Stimulated activated naive CD8-positive, alpha-beta T cell treated with anti-CD3 and anti-CD28 coated beads, Interleukin-15, Interleukin-2, amounts not matched to agents 100 ng/mL and 50 ng/mL, for 24 hours (primary cell): ENCODE data around the gene PRDM16.

ENCODE experiments used
- H3K27ac Mint-ChIP-seq: one replicate; pipeline ENCODE4 v1.8.0; 2021; ENCODE audit warnings: mild to moderate bottlenecking, mixed read lengths
- H3K27me3 Mint-ChIP-seq: one replicate; pipeline ENCODE4 v1.8.0; 2021; ENCODE audit warnings: mixed read lengths
- H3K36me3 Mint-ChIP-seq: one replicate; pipeline ENCODE4 v1.8.0; 2021; ENCODE audit warnings: low read depth, mixed read lengths
- H3K4me1 Mint-ChIP-seq: one replicate; pipeline ENCODE4 v1.8.0; 2021; ENCODE audit warnings: low read depth, mixed read lengths
- H3K4me3 Mint-ChIP-seq: one replicate; pipeline ENCODE4 v1.8.0; 2021; ENCODE audit warnings: mild to moderate bottlenecking, mixed read lengths
- H3K9me3 Mint-ChIP-seq: one replicate; pipeline ENCODE4 v1.8.0; 2021; ENCODE audit warnings: mixed read lengths

The PRDM16 gene

DNA sequence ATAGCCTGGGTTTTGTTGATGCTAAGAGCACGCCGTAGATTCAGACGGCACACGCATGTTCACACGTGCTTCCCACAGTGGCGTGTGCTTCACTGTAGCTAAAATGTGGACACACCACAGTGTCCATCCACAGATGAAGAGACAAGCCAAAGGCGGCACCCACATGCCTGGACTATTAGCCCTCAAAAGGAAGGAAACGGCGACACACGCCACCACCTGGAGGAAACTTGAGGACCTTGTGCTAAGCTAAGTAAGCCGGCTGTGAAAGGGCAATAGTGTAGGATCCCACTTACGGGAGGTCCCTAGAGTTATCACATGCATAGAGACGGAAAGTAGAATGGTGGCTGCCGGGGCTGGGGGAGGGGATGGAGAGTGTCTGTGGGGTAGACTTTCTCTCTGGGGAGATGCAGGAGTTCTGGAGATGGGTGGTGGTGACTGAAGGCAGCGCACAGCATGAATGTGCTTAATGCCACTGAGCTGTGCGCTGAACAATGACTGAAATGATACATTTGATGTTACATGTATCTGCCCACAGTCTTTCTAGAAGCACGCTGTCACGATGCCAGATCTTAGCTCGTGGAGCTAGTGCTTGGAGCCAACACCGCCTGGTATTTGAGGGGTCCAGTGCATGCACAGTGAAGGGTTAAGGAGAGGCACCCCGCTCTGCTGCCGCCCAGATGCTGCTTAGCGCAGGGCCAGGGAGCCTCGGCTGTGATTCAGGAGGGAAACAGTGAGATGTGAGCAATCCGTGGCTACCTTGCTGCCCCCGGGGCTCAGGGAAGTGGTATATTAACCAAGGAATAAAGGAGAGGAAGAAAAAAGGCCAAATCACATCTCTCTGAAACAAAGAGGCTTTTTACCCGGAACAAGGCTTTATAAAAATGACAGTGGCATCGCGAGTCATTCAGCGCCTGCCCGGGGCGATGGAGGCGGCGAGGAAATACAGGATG lies 103.7 kb downstream of the PRDM16 start:
- H3K27ac Mint-ChIP-seq: no peak overlapping the region

DNA sequence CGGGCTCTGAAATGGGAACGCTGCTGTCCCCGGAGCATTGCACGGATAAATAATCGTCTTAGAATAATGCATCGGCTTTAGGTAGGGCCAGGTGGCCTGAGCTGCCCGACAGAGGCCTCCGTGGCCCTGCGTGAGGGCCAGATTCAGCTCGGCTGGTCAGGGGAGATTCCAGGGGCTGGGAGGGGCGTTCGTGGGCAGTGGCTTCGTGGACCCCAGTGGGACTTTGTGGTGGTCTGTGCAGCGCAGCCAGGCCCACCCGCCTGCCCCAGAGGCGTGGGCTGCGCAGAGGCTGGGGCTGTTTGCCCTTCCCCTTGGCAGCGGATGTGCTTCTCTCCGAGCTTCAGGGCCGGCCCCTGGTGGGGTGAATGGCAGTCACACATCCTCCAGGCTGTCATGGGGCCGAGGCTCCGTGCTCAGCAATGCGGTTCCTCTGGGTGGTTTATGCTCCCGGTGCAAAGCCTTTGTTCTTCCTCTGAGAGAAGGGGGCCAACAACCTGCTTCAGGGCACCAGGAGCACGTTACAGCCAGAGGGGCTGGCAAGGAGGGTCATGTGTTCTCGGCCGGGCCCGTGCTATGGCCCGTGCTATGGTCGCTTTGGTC lies 104.5 kb downstream of the PRDM16 start:
- peaks cover 4% of the 10 kb centered on the region for H3K4me1 Mint-ChIP-seq
- H3K36me3 Mint-ChIP-seq: no peaks in the 10 kb centered on the region
- peaks cover 31% of the 10 kb centered on the region for H3K27me3 Mint-ChIP-seq
- no peak overlapping the region for H3K4me3 Mint-ChIP-seq
- H3K27ac Mint-ChIP-seq: no peak overlapping the region
- no peaks in the 10 kb centered on the region for H3K9me3 Mint-ChIP-seq

More for the DNA sequence above, 103.7 kb downstream of the PRDM16 start:
- no peaks in the 10 kb centered on the region for H3K36me3 Mint-ChIP-seq
- H3K9me3 Mint-ChIP-seq: no peaks in the 10 kb centered on the region
- no peak overlapping the region for H3K4me3 Mint-ChIP-seq
- H3K27me3 Mint-ChIP-seq: peaks cover 31% of the 10 kb centered on the region
- peaks cover 4% of the 10 kb centered on the region for H3K4me1 Mint-ChIP-seq

DNA sequence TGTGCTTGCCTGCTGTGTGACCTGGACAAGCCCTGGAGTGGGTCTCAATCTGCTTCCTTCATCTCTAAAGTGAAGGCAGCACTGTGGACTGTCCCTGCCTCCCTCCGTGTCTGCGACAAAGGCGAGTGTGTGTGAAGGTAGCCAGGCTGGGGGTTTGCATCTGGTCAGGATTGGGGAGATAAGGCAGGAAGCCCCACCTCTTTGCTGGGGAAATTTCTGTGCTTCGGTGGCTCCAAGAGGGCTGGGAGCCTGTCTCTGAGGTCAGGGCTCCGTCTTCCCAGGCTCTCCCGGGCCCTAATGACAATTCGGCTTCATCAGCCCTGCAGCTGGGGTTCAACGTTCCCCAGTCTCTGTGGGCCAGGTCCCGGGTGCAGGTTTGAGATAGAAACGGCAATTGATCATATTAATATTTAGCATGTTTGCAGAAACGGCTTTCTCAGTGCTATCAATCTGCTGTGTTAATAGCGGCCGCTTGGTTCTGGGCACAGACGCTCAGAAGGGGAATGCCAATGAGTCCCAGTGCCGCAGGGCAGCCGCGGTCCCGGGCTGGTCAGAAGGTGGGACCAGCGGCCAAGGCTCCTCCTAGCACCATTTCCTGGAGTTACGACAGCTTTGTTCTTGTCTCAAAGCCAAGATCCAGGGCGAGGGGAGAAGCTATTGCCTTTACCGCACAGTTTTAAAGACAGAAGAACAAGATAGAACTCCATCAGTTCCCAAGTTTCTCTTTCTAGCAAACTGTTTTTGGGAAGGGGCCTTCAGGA lies 105.7 kb downstream of the PRDM16 start:
- Mint-ChIP-seq H3K4me3 (no peak overlapping the region), H3K36me3 (no peaks in the 10 kb centered on the region), H3K27ac (no peak overlapping the region), H3K9me3 (no peaks in the 10 kb centered on the region), H3K4me1 (peaks cover 4% of the 10 kb centered on the region), H3K27me3 (peaks cover 31% of the 10 kb centered on the region)

DNA sequence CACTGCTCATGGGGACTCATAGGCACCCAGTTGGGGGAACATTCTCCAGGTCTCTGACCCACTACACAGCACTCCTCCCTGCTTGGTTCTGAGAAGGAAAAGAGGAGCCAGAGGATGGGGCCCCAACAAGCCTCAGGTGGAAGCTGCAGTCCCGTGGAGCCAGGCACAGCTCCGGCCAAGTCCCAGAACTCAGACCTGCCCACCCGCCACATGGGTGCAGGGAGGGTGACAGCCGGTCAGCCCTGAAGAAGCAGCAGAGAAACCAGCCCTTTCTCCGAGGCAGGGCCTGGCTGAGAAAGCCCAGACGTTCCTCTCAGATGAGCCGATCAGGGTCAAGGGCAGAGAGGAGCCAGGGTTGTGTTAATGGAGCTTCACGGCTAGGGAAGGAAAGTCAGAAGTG lies 106.5 kb downstream of the PRDM16 start:
- Mint-ChIP-seq H3K4me1 (peaks cover 4% of the 10 kb centered on the region), H3K27me3 (peaks cover 31% of the 10 kb centered on the region), H3K27ac (no peak overlapping the region), H3K36me3 (no peaks in the 10 kb centered on the region), H3K4me3 (no peak overlapping the region), H3K9me3 (no peaks in the 10 kb centered on the region)

DNA sequence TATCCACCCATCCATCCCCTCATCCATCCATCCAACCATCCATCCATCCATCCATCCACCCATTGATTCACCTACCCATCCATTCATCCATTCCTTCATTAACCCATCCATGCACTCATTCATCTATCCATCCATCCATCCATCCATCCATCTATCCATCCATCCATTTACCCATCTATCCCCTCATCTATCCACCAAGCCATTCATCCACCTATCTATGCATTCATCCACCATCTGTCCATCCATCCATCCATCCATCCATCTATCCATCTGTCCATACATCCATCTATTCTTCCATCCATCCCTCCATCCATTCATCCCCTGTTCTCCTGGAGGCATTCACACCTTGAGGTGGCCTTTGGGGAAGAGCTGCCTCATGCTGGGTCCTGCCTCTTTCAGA lies 107.0 kb downstream of the PRDM16 start:
- no peak overlapping the region for H3K4me3 Mint-ChIP-seq
- H3K27me3 Mint-ChIP-seq: peaks cover 29% of the 10 kb centered on the region
- no peaks in the 10 kb centered on the region for H3K36me3 Mint-ChIP-seq
- peaks cover 2% of the 10 kb centered on the region for H3K4me1 Mint-ChIP-seq
- no peaks in the 10 kb centered on the region for H3K9me3 Mint-ChIP-seq
- no peak overlapping the region for H3K27ac Mint-ChIP-seq

DNA sequence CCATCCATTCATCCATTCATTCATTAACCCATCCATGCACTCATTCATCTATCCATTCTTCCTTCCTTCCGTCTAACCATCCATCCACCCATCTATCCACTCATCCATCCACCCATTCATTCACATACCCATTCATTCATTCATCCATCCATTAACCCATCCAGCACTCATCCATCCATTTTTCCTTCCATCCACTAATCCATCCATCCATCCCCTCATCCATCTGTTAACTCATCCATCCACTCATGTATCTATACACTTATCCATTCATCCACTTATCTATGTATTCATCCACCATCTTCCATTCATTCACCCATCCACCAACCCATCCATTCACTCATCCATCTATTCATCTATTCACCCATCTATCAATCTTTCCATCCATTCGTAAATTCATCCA lies 107.8 kb downstream of the PRDM16 start:
- H3K9me3 Mint-ChIP-seq: no peaks in the 10 kb centered on the region
- H3K4me3 Mint-ChIP-seq: no peak overlapping the region
- no peaks in the 10 kb centered on the region for H3K4me1 Mint-ChIP-seq
- H3K27ac Mint-ChIP-seq: no peak overlapping the region
- H3K36me3 Mint-ChIP-seq: no peaks in the 10 kb centered on the region
- peaks cover 24% of the 10 kb centered on the region for H3K27me3 Mint-ChIP-seq

DNA sequence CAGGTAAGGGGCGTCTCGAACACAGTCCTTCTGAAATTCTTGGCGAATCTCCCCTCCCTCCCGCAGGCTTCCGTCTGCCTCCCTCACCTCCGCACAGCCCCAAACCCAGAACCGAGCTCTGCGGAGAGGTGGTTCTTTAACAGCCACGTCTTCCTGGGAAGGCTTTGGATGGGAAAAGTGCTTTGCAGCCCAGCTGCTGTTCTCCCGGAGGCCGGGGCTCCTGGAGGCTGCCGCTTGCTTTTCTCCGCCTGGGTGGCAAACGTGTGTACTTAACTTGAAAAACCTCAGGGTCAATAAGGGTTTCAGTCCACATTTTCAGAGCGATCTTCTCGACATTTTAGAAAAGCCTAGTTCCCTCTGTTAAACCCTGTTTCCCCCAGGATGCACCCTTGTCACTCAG lies 109.3 kb downstream of the PRDM16 start:
- Mint-ChIP-seq H3K4me3 (no peak overlapping the region), H3K9me3 (no peaks in the 10 kb centered on the region), H3K27ac (no peak overlapping the region), H3K4me1 (no peaks in the 10 kb centered on the region), H3K27me3 (peaks cover 10% of the 10 kb centered on the region), H3K36me3 (no peaks in the 10 kb centered on the region)

DNA sequence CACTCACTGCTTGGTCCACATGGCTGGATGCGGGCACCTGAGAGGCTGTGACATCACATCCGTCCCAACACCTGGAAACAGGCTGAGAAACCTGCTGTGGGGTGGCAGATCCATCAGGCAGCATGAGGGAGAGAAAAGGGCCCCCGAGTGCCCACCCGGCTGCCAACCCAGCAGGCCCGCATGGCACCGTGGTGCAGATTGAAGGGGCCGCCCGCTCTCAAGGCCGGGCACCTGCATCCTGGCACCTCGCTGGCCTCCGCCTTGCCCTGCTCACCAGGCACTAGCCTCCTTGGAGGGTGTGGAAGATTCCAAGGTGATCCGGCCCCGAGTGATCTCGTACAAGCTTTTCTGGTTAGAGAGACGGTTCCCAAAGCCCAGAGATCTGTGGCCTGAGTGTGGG lies 110.5 kb downstream of the PRDM16 start:
- Mint-ChIP-seq H3K4me1 (no peaks in the 10 kb centered on the region), H3K27ac (no peak overlapping the region), H3K36me3 (no peaks in the 10 kb centered on the region), H3K27me3 (peaks cover 13% of the 10 kb centered on the region), H3K4me3 (no peak overlapping the region), H3K9me3 (no peaks in the 10 kb centered on the region)

DNA sequence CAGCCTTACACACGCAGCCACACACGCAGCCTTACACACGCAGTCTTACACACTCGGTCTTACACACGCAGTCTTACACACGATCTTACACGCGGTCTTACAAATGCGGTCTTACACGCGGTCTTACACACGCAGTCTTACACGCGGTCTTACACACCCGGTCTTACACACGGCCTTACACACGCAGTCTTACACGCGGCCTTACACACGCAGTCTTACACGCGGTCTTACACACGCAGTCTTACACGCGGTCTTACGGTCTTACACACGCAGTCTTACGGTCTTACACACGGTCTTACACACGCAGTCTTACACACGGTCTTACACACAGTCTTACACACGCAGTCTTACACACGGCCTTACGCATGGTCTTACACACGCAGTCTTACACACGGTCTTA lies 111.9 kb downstream of the PRDM16 start:
- Mint-ChIP-seq H3K9me3 (no peaks in the 10 kb centered on the region), H3K27me3 (peaks cover 19% of the 10 kb centered on the region), H3K4me3 (no peak overlapping the region), H3K4me1 (no peaks in the 10 kb centered on the region), H3K36me3 (no peaks in the 10 kb centered on the region), H3K27ac (no peak overlapping the region)

DNA sequence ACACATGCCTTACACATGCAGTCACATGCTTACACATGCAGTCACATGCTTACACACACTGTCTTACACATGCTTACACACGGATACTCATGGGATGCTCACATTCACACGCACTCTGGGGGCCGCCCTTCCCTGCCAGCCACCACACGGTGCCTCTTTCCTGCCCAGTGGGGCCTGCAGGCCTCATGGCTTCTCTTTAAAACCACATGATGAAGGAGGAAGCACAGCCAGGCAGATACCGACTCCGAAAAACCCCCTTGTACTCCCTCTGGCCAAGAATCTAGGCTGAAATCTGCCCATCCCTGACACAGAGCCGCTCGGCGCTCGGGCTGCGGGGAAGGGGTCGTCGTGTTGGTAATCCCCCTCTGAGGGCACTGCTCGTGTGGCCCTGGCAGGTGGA lies 113.0 kb downstream of the PRDM16 start:
- no peaks in the 10 kb centered on the region for H3K4me1 Mint-ChIP-seq
- no peak overlapping the region for H3K4me3 Mint-ChIP-seq
- no peak overlapping the region for H3K27ac Mint-ChIP-seq
- peaks cover 23% of the 10 kb centered on the region for H3K27me3 Mint-ChIP-seq
- H3K9me3 Mint-ChIP-seq: no peaks in the 10 kb centered on the region
- H3K36me3 Mint-ChIP-seq: no peaks in the 10 kb centered on the region

DNA sequence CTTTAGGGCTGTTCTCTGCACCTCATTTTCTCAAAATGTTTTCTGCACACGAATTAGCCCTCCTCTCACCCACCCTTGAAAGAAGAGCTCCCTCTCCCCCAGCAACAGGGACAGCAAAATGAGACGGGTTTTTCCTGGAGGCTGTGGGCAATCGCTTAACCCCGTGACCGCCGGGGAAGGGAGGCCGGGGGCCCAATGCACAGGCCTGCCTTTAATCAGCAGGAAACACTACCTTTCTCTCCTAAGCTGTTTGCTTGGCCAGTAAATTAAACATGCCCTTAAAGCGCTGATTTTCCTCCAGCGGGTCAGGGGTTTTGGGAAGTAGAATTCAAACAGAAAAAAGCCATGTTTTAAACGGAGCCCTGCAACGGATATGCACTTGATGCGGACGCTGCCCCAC lies 114.4 kb downstream of the PRDM16 start:
- Mint-ChIP-seq H3K4me1 (no peaks in the 10 kb centered on the region), H3K4me3 (no peak overlapping the region), H3K27ac (no peak overlapping the region), H3K36me3 (no peaks in the 10 kb centered on the region), H3K9me3 (no peaks in the 10 kb centered on the region), H3K27me3 (peaks cover 28% of the 10 kb centered on the region)

DNA sequence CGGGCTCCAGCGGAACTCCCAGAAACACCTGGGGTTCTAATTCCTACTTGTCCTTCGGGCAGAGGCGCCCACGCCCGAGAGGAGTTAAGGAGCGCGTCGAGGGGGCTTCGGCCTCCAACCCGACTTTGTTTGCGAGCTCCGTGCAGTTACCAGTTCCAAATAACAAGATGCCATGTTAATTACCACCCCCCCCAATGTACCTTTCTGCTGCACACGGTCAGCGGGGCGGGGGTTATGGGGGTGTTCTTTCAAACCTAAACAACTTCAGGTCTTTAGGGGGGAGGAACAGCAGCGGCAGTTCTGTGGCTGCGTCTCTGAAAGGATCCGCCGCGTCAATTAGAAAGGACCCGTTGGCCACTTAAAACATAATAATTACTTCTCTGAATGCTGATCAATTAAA lies 114.8 kb downstream of the PRDM16 start:
- Mint-ChIP-seq H3K27ac (no peak overlapping the region), H3K4me1 (no peaks in the 10 kb centered on the region), H3K9me3 (no peaks in the 10 kb centered on the region), H3K36me3 (no peaks in the 10 kb centered on the region), H3K4me3 (no peak overlapping the region), H3K27me3 (peaks cover 28% of the 10 kb centered on the region)

DNA sequence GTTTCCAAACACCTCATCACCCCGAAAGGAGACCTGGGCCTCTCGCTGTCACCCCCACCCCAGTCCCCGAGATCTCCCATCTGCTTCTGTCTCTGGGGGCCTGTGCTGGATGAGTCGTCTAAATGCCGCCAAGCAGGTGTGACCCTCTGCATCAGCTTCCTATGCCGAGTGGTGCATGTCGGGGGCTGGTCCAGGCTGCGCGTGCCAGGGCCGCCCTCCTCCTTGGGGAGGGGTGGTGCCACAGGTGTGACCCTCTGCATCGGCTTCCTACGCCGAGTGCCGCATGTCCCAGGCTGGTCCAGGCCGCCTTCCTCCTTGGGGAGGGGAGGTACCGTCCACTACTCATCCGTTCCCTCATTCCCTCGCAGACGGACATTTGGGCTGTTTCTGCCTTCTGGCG lies 115.7 kb downstream of the PRDM16 start:
- Mint-ChIP-seq H3K9me3 (no peaks in the 10 kb centered on the region), H3K36me3 (no peaks in the 10 kb centered on the region), H3K27ac (no peak overlapping the region), H3K4me1 (no peaks in the 10 kb centered on the region), H3K4me3 (no peak overlapping the region), H3K27me3 (peaks cover 28% of the 10 kb centered on the region)

DNA sequence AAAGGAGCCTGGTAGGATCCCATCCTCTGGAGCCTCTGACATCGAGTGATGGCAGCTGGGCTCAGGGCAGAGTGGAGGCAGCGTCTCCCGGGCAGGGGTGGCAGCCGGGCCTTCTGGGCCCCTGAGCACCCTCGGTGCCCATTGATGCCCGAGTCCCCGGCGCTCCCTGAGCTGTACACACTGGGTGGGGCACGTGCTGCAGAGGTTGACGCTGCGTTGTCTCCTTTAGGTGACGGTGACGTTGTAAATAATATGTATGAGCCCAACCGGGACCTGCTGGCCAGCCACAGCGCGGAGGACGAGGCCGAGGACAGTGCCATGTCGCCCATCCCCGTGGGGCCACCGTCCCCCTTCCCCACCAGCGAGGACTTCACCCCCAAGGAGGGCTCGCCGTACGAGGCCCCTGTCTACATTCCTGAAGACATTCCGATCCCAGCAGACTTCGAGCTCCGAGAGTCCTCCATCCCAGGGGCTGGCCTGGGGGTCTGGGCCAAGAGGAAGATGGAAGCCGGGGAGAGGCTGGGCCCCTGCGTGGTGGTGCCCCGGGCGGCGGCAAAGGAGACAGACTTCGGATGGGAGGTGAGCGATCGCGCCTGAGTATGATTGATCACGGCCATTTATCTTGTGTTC lies 117.0 kb downstream of the PRDM16 start:
- no peak overlapping the region for H3K27ac Mint-ChIP-seq
- no peaks in the 10 kb centered on the region for H3K4me1 Mint-ChIP-seq
- no peaks in the 10 kb centered on the region for H3K36me3 Mint-ChIP-seq
- no peak overlapping the region for H3K4me3 Mint-ChIP-seq
- H3K9me3 Mint-ChIP-seq: no peaks in the 10 kb centered on the region
- peaks cover 28% of the 10 kb centered on the region for H3K27me3 Mint-ChIP-seq

DNA sequence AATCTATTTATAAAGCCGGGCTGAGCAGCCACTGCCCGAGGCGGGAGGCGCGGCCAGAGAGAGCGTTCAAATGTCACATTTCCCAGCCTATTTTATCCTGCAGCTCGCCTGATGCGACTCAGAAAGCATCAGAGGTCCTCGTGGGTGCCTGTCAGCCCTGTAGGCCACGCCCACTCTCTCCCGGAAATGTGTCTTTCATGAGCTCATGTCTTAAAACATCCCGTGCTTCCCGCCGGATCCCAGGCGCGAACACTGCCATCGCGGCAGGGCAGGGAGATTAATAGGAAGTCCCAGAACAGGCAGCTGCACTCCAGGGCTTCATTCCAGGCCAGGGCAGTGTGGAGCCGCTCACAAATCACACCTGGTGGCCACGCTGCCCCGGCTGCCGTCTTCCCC lies 117.5 kb downstream of the PRDM16 start:
- H3K9me3 Mint-ChIP-seq: no peaks in the 10 kb centered on the region
- H3K4me3 Mint-ChIP-seq: no peak overlapping the region
- H3K27ac Mint-ChIP-seq: no peak overlapping the region
- H3K27me3 Mint-ChIP-seq: peaks cover 28% of the 10 kb centered on the region
- no peaks in the 10 kb centered on the region for H3K36me3 Mint-ChIP-seq
- H3K4me1 Mint-ChIP-seq: no peaks in the 10 kb centered on the region
